HG02981 (cell line): ENCODE data around the gene PJA1.

ENCODE experiments used
- ATAC-seq: cut with Tn5 transposase; IDR thresholded peaks from one replicate; pipeline ENCODE4 v1.9.1; 2021; ENCODE audit warnings: mild to moderate bottlenecking, moderate library complexity; ENCODE audit not compliant: unreplicated experiment

The PJA1 gene

GRCh38 chrX:69117876-69118526, 47.3 kb downstream of the PJA1 start:
- no peak for ATAC-seq

GRCh38 chrX:69116077-69116476, 49.2 kb downstream of the PJA1 start:
- ATAC-seq = no peak

- no peak for ATAC-seq
These were observed 51.5 kb downstream of the PJA1 start for GRCh38 chrX:69113723-69114122.
